ENCODE measurements around the gene WNT3A. TPM values are rescaled to one million over a fixed set of nuclear protein-coding genes. Genes with fewer than 3 reads are reported as not detected.
"Not testable (repeated sequence)": the region's sequence is repeated elsewhere in the genome, so short reads cannot be mapped to it uniquely, and the experiment has no call there.

Gene WNT3A, protein sequence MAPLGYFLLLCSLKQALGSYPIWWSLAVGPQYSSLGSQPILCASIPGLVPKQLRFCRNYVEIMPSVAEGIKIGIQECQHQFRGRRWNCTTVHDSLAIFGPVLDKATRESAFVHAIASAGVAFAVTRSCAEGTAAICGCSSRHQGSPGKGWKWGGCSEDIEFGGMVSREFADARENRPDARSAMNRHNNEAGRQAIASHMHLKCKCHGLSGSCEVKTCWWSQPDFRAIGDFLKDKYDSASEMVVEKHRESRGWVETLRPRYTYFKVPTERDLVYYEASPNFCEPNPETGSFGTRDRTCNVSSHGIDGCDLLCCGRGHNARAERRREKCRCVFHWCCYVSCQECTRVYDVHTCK
- polyA plus RNA-seq (2011; rRNA removed) (not detected in 2 replicates), polyA minus RNA-seq (2011; rRNA and poly(A)+ RNA removed) (not detected in 2 replicates)

- Histone ChIP-seq H3K36me3 (ENCODE audit: control insufficient read depth, insufficient read depth, low read length) (no peaks in the 10 kb centered on the region), H3K4me3 (ENCODE audit: low read depth, low read length) (no peak within 1 kb of the TSS), H3K27me3 (ENCODE audit: control insufficient read depth, insufficient read depth, low read length) (peaks cover 44% of the 10 kb centered on the region)
- ChIA-PET CTCF (interaction anchor here (0.7 to 1.5 kb wide), 3 partner anchors 8 to 508 kb away, joined by 3 read pairs; no protein-coding TSS in a partner anchor), POLR2A (no interaction called here)
- TF ChIP-seq CTCF (IDR thresholded peaks at IDR 0.05; ENCODE audit: insufficient read depth, low read depth, low read length), result no peak
- DNase-seq (ENCODE audit: low read depth), result no peak
Measured at GRCh38 chr1:228006786-228007048, at the start of gene WNT3A. Gene WNT3A (plus strand): TSS chr1:228006998. CDS start chr1:228007129, 131 bp downstream.

- DNase-seq (ENCODE audit: low read depth), result no peak
- no peak for TF ChIP-seq CTCF (IDR thresholded peaks at IDR 0.05; ENCODE audit: insufficient read depth, low read depth, low read length)
- Histone ChIP-seq H3K27me3 (ENCODE audit: control insufficient read depth, insufficient read depth, low read length) (no peaks in the 10 kb centered on the region; the same call in 1 of the 2 replicates), H3K4me3 (ENCODE audit: low read depth, low read length) (no peak overlapping the region), H3K36me3 (ENCODE audit: control insufficient read depth, insufficient read depth, low read length) (no peaks in the 10 kb centered on the region)
- POLR2A ChIA-PET, result no interaction called here
- CTCF ChIA-PET, result interaction anchor here (0.9 to 1.0 kb wide), 2 partner anchors 11 to 197 kb away, joined by 3 read pairs; partner anchors contain the start of gene WNT9A
Measured at GRCh38 chr1:227958617-227959324, 48.0 kb upstream of the WNT3A start.

DNA sequence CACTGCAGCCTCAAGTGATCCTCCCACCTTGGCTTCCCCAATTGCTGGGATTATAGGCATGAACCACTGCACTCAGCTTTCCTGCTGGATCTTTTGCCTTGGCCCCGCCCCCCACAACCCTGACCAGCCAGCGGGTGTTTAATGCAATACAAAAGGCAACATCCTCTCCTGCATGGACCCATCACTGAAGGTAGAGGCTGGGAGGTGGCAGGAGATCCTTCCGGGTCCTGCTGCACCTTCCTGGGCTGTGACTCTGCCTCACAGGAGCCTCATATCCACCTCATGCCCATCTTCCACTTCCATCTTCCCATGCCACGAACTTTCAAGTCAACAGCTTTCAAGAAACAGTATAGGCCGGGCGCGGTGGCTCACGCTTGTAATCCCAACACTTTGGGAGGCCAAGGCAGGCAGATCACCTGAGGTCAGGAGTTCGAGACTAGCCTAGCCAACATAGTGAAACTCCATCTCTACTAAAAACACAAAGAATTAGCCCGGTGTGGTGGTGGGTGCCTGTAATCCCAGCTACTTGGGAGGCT is 47.4 kb upstream of the WNT3A start:
- no peak overlapping the region for H3K4me3 ChIP-seq (ENCODE audit: low read depth, low read length)
- no peak for DNase-seq (ENCODE audit: low read depth)
- H3K36me3 ChIP-seq (ENCODE audit: control insufficient read depth, insufficient read depth, low read length), result no peaks in the 10 kb centered on the region
- no peaks in the 10 kb centered on the region; the same call in 1 of the 2 replicates for H3K27me3 ChIP-seq (ENCODE audit: control insufficient read depth, insufficient read depth, low read length)
- TF ChIP-seq CTCF (IDR thresholded peaks at IDR 0.05; ENCODE audit: insufficient read depth, low read depth, low read length), result no peak
- ChIA-PET POLR2A (no interaction called here), CTCF (no interaction called here)

DNA sequence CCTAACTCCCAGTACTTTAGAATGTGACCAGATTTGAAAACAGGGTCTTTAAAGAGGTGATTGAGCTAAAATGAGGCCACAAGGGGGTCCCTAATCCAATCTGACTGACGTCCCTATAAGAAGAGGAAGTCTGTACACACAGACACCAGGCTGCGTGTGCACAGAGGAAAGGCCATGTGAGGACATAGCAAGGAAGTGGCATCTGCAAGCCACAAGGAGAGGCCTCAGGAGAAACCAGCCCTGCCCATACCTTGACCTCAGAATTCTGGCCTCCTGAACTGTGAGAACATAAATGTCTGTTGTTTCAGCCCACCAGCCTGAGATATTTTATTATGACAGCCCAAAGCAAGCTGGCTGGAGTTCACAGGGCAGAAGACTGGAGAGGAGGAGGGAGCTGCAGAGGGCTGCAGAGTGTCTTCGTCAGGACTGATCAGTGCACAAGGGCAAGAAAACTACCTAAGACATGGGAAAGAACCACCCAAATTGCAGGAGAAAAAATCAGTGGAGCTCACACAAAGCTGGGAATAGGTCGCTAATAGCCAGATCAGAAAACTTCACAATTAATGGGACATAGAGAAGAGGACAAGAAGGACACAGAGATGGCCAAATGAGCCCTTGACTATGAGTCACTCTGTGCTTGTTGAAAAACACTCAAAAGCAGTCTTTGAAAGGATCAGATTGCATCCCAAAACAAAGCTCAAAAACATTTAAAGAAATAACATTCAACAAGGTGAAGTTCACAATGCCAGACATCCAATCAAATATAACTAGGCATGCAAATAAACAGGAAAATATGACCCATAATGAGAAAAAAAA is 44.9 kb upstream of the WNT3A start:
- CTCF ChIA-PET, result interaction anchor here (0.6 to 1.2 kb wide), 4 partner anchors 8 to 323 kb away, joined by 3 to 4 read pairs (median 4); no protein-coding TSS in a partner anchor
- H3K27me3 ChIP-seq (ENCODE audit: control insufficient read depth, insufficient read depth, low read length), result no peaks in the 10 kb centered on the region; the same call in 1 of the 2 replicates
- no peak for TF ChIP-seq CTCF (IDR thresholded peaks at IDR 0.05; ENCODE audit: insufficient read depth, low read depth, low read length)
- no peaks in the 10 kb centered on the region for H3K36me3 ChIP-seq (ENCODE audit: control insufficient read depth, insufficient read depth, low read length)
- H3K4me3 ChIP-seq (ENCODE audit: low read depth, low read length), result no peak overlapping the region
- POLR2A ChIA-PET, result interaction anchor here (0.6 kb wide), 1 partner anchor 11 kb away, joined by 14 read pairs; no protein-coding TSS in a partner anchor
- no peak for DNase-seq (ENCODE audit: low read depth)

DNA sequence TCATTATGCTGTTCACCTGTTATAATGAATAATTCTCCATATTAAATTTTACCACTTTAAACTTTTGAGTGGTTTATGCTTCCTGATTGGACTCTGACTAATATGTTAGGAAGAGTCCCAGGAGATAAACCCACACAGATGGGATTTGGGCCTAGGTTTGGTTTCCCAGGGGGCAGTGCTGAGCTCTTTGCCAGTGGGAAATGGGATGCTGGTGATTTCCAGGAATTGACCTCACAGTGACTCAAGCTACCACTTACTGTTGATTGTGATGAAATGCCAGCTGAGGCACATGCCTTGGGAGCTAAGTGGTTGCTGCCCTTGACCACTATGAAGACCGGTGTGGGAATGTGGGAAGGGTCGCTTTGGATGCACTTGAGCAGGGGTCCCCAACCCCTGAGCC is 40.1 kb upstream of the WNT3A start:
- CTCF ChIA-PET, result interaction anchor here (1.4 kb wide), 1 partner anchor 19 kb away, joined by 4 read pairs; the partner anchor contains the start of gene WNT9A
- H3K4me3 ChIP-seq (ENCODE audit: low read depth, low read length); DNase-seq (ENCODE audit: low read depth); POLR2A ChIA-PET; H3K27me3 ChIP-seq (ENCODE audit: control insufficient read depth, insufficient read depth, low read length); H3K36me3 ChIP-seq (ENCODE audit: control insufficient read depth, insufficient read depth, low read length): not testable (repeated sequence)

GRCh38 chr1:227967815-227968214 is 39.0 kb upstream of the WNT3A start:
- H3K27me3 ChIP-seq (ENCODE audit: control insufficient read depth, insufficient read depth, low read length); POLR2A ChIA-PET; H3K4me3 ChIP-seq (ENCODE audit: low read depth, low read length); H3K36me3 ChIP-seq (ENCODE audit: control insufficient read depth, insufficient read depth, low read length); DNase-seq (ENCODE audit: low read depth); CTCF ChIA-PET: not testable (repeated sequence)

GRCh38 chr1:227970076-227970995 is 36.5 kb upstream of the WNT3A start:
- H3K4me3 ChIP-seq (ENCODE audit: low read depth, low read length); H3K27me3 ChIP-seq (ENCODE audit: control insufficient read depth, insufficient read depth, low read length); POLR2A ChIA-PET; CTCF ChIA-PET; H3K36me3 ChIP-seq (ENCODE audit: control insufficient read depth, insufficient read depth, low read length); DNase-seq (ENCODE audit: low read depth): not testable (repeated sequence)

All from BJ (cell line).